Measurements from ENCODE around the gene ETF1.
"Not testable (repeated sequence)": the region's sequence is repeated elsewhere in the genome, so short reads cannot be mapped to it uniquely, and the experiment has no call there.

Gene ETF1

DNA sequence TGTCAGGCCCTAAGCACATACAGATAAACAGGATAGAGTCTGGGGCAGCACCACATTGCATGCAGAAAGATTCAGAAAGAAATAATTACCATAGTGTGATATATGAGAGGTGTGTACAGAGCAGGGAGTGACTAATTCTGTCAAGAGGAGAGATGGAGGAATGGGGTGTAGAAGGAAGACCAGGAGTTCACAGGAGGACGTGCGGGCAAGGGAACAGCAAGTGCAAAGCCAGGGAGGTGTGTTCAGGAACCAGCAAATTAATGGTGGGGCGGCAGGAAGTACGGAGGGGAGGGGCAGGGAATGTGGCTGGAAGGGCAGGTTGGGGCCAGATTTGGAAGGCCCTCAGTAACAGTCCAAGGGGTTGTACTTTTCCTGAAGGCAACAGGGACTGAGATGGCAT, 60.4 kb downstream of the ETF1 start:
- no peak for DNase-seq

DNA sequence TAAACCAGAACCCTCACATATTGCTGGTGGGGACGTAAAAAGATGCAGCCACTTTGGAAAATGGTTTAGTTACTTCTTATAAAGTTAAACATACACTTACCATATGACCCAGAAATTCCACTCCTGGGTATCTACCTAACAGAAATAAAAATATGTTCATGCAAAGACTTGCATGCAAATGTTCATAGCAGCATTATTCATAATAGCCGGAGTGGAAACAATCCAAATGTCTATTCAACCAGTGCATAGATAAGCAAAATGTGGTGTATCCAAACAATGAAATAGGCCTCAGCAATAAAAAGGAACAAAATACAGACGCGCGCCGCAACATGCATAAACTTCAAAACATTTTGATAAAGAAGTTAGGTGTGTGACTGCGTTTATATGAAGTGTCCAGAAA, 66.1 kb downstream of the ETF1 start:
- no peak for DNase-seq

DNA sequence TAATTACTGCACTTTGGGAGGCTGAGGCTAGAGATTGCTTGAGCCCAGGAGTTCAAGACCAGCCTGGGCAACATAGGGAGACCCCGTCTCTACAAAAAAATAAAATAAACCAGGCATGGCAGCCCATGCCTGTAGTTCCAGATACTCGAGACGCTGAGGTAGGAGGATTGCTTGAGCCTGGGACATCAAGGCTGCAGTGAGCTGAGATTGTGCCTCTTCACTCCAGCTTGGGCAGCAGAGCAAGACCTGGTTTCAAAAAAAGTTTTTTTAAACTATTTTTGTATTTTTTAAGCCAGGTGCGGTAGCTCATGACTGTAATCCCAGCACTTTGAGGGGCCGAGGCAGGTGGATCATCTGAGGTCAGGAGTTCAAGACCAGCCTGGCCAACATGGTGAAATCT, 69.9 kb downstream of the ETF1 start:
- not testable (repeated sequence) for DNase-seq

DNA sequence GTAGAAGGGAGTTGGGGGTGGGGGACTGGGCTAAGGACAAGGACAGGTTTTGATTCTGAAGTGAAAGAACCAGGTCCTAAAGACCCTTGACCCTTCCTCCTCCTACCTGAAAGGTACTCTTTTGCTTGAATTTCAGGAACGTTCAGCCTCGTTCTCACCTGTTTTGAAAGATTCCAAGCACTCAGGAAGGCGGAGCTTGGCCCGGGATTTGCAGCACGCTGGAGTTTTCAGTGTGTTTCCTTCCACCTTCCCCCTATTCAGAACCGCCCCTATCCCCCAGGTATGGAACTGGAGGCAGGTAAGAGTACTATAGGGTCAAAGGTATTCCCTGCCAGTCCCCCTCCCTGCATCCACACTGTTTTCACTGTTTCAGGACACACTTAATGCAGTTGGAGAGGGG, 70.7 kb downstream of the ETF1 start:
- DNase-seq: no peak

DNA sequence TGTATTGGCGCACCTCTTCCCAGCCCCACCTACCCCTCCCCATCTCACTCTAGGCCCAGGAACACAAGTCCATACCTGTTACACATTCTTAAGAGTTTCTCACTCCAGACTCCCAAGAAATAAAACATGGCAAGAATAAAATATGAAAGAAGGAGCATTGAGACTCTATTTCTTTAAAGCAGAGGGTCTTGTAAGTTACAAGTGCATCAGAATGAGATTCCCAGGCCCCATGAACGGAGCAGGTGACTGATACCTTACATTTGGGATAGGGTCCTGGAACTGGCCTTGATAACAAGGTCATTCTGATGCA, 72.0 kb downstream of the ETF1 start:
- no peak for DNase-seq

DNA sequence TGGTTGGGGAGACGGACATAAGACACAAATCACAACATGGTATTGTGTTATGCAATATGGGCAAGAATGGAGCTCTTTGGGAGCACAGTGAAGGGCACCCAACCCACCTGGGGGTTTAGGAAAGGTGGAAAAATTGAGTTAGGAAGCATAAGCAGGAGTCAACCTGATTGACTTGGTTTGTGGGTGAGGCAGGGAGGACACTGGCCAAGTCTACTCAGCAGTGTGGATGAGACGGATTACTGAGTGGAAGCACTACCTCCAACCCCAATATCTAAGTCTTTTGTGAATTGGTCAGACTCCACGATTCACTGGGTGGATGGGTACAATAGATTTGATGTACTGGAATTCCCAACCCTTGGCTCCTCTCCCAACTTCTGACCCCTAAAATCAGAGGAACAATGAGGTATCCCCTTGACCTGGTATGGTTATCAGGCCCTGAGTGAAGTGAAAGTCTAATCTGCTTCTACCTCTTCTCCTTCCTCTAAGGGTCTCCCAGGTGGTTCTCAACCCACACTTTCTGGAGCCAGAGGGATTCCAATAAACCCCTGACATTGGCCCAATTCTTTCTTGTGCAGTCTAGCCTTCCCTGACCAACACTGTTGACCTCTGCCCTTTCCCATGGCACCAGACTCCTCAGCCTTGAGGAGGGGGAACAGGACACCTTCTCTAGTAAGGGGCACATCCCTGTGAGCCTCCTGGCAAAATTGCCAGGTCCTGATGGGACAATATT, 72.5 kb downstream of the ETF1 start:
- peak in 1 of 2 donors; percentile 25 for DNase-seq

DNA sequence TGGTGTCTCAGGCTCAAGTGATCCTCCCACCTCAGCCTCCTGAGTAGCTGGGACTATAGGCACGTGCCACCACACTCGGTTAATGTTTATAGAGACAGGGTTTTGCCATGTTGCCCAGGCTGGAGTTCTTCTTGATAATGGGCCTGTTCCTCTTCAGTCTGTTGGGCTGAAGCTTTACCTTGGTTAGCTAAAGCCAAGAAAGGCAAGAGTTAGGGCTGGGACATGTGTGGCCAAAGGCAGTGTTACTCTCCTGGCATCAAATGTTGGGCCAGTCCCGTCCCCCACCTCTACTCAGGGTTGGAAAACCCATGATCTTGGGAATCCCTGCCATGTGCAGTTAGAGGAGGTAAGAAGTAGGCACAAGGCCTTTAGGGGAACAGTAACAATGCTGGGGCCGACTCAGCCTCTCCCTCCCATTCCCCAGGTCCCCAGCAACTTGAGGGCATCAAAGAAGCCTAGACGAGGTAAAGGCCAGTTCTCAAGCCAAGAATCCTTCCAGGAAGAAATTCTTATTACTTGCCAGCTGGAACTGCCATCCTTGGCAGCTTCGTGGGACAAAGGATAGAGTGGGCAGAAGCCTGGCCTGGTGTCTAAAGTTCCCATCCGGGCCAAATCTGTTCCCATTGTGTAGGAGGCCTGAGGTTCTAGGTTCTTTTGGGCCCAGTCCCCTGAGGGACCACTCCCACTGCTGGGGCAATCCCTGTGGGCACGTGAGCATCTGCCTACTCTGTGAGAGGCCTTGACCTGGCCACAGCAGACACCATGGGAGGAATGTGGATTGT, 73.3 kb downstream of the ETF1 start:
- DNase-seq: peak; percentile 66

DNA sequence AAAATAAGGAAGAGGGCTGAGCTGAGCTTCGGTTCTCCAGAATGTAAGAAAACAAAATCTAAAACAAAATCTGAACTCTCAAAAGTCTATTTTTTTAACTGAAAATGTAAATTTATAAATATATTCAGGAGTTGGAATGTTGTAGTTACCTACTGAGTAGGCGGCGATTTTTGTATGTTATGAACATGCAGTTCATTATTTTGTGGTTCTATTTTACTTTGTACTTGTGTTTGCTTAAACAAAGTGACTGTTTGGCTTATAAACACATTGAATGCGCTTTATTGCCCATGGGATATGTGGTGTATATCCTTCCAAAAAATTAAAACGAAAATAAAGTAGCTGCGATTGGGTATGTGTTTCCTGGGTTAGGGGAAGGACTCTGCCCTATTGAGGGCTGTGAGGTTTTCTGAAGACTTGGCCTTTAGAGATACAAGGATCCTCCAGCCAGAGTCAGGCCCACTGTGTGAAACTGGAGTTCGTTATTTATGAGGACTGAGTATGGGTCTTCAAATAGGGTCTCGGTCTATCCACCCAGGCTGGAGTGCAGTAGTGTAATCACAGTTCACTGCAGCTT, 74.0 kb downstream of the ETF1 start:
- DNase-seq: no peak

DNA sequence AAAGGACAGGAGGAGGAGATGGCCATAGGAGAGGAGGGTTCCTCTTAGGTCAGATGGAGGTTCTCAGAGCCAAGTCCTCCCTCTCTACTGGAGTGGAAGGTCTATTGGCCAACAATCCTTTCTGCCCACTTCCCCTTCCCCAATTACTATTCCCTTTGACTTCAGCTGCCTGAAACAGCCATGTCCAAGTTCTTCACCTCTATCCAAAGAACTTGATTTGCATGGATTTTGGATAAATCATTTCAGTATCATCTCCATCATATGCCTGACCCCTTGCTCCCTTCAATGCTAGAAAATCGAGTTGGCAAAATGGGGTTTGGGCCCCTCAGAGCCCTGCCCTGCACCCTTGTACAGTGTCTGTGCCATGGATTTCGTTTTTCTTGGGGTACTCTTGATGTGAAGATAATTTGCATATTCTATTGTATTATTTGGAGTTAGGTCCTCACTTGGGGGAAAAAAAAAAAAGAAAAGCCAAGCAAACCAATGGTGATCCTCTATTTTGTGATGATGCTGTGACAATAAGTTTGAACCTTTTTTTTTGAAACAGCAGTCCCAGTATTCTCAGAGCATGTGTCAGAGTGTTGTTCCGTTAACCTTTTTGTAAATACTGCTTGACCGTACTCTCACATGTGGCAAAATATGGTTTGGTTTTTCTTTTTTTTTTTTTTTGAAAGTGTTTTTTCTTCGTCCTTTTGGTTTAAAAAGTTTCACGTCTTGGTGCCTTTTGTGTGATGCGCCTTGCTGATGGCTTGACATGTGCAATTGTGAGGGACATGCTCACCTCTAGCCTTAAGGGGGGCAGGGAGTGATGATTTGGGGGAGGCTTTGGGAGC, 74.7 kb downstream of the ETF1 start:
- DNase-seq: peak in 1 of 2 donors; percentile 27

DNA sequence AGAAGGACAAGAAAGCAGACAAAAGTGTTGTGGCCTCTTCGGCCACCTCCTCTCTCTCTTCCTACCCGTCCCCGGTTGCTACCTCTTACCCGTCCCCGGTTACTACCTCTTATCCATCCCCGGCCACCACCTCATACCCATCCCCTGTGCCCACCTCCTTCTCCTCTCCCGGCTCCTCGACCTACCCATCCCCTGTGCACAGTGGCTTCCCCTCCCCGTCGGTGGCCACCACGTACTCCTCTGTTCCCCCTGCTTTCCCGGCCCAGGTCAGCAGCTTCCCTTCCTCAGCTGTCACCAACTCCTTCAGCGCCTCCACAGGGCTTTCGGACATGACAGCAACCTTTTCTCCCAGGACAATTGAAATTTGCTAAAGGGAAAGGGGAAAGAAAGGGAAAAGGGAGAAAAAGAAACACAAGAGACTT, 75.3 kb downstream of the ETF1 start:
- DNase-seq: no peak

DNA sequence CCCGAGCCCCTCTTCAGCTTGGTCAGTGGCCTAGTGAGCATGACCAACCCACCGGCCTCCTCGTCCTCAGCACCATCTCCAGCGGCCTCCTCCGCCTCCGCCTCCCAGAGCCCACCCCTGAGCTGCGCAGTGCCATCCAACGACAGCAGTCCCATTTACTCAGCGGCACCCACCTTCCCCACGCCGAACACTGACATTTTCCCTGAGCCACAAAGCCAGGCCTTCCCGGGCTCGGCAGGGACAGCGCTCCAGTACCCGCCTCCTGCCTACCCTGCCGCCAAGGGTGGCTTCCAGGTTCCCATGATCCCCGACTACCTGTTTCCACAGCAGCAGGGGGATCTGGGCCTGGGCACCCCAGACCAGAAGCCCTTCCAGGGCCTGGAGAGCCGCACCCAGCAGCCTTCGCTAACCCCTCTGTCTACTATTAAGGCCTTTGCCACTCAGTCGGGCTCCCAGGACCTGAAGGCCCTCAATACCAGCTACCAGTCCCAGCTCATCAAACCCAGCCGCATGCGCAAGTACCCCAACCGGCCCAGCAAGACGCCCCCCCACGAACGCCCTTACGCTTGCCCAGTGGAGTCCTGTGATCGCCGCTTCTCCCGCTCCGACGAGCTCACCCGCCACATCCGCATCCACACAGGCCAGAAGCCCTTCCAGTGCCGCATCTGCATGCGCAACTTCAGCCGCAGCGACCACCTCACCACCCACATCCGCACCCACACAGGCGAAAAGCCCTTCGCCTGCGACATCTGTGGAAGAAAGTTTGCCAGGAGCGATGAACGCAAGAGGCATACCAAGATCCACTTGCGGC, 75.9 kb downstream of the ETF1 start:
- DNase-seq: peak in 1 of 2 donors; percentile 16

DNA sequence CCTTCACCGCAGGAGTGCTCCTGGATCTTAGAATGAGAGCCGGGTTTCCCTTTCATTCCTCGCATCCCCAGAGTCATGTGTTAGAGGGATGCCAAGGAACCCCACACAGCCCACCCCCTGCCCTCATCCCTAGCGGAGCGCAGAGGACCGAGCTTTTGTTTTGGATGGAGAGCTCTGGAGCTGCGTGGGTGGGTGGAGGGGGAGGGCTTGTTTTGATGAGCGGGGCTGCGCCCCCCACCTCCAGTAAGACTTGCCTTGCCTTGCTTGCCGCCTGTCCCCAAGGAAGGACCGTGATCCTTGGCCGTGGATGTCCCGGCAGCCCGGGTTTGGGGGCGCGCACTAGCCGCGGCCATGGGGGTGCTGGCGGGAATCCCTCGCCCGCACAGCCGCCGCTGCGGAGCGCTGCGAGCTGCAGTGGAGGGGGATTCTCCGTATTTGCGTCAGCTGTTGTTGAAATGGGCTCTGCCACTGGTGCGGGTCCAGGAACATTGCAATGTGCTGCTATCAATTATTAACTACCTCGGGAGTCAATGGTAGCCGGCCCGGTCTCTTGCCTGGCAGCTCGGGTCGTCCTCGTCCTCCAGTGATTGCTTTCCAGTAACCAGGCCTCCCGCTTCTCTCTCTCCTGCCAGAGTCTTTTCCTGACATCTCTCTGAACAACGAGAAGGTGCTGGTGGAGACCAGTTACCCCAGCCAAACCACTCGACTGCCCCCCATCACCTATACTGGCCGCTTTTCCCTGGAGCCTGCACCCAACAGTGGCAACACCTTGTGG, 76.7 kb downstream of the ETF1 start:
- DNase-seq: peak in 1 of 2 donors; percentile 16

DNA sequence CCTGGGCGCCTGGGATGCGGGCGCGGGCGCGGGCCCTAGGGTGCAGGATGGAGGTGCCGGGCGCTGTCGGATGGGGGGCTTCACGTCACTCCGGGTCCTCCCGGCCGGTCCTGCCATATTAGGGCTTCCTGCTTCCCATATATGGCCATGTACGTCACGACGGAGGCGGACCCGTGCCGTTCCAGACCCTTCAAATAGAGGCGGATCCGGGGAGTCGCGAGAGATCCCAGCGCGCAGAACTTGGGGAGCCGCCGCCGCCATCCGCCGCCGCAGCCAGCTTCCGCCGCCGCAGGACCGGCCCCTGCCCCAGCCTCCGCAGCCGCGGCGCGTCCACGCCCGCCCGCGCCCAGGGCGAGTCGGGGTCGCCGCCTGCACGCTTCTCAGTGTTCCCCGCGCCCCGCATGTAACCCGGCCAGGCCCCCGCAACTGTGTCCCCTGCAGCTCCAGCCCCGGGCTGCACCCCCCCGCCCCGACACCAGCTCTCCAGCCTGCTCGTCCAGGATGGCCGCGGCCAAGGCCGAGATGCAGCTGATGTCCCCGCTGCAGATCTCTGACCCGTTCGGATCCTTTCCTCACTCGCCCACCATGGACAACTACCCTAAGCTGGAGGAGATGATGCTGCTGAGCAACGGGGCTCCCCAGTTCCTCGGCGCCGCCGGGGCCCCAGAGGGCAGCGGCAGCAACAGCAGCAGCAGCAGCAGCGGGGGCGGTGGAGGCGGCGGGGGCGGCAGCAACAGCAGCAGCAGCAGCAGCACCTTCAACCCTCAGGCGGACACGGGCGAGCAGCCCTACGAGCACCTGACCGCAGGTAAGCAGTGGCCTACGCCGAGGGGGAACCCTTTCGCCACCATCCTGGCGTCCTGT, 77.5 kb downstream of the ETF1 start, which contains the start of gene EGR1:
Gene EGR1 (plus strand): TSS at position 219 of the 864 bp plus-strand sequence. CDS start 283 bp downstream, at position 502.
- DNase-seq: peak; percentile 96 to 98

DNA sequence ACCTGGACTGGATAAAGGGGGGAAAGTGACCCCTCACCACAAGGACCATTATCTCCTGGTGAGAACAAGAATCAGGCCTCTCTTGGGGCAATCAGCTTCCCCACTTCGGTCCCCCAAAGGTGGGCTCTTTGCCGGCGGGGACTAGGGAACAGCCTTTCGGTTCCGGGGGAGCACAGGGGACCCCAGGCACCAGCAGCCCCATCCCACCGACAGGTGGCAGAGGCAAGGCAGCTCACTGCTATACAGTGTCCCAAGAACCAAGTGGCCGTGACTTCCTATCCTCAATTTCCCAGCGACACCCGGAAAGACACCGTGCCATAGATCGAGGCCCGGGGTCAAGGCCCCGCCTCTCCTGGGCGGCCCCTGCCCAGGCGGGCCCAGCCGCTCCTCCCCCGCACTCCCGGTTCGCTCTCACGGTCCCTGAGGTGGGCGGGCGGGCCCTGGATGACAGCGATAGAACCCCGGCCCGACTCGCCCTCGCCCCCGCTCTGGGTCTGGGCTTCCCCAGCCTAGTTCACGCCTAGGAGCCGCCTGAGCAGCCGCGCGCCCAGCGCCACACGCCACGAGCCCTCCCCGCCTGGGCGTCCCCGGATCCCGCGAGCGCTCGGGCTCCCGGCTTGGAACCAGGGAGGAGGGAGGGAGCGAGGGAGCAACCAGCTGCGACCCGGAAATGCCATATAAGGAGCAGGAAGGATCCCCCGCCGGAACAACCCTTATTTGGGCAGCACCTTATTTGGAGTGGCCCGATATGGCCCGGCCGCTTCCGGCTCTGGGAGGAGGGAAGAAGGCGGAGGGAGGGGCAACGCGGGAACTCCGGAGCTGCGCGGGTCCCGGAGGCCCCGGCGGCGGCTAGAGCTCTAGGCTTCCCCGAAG, 78.4 kb downstream of the ETF1 start:
- peak; percentile 96 to 97 for DNase-seq

DNA sequence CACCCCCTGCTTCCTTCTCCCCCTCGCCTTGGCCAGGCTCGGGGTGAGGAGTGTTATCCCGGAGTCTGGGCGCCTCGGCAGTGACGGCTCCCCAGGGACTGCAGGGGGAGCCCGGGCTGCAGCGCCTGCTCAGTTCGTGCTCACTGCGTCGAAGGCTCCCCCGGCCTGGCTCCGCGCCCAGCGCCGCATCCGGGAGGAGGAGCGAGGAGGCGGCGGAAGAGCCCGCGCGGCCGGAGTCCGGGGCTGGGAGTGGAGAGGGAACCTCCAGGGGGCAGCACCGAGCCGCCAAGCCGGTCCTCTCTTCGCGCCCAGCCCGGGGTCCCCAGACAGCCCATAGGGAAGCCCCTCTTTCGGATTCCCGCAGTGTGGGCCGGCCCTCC, 79.0 kb downstream of the ETF1 start:
- peak; percentile 93 to 95 for DNase-seq

DNA sequence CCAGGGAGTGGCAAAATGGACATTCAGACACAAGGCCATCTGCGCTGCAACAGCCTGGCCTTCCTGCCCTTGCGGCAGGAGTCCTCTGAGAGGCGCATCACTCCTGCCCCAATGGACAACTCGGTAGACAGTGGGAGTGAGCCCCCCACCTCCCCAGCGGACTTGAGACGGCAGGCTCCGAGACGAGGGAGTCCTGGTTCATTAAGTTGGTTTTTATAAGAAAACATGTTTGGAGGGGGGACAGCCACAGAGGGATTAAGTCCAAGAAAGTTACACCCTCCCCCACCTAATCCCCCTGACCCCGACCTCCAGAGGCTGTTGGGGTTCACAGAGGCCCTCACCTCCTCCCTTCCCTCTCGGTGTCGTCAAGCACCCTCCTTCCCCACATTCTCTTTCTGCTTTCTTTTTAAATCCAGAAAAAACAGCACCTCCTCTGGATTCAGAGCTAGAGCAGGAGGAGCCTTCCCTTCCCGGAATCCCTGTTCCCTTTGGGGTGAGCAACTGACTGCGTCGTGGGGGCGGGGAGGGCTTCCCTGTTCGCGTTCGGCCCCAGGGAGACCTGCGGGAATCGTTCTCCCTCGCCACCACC, 79.5 kb downstream of the ETF1 start:
- no peak for DNase-seq

DNA sequence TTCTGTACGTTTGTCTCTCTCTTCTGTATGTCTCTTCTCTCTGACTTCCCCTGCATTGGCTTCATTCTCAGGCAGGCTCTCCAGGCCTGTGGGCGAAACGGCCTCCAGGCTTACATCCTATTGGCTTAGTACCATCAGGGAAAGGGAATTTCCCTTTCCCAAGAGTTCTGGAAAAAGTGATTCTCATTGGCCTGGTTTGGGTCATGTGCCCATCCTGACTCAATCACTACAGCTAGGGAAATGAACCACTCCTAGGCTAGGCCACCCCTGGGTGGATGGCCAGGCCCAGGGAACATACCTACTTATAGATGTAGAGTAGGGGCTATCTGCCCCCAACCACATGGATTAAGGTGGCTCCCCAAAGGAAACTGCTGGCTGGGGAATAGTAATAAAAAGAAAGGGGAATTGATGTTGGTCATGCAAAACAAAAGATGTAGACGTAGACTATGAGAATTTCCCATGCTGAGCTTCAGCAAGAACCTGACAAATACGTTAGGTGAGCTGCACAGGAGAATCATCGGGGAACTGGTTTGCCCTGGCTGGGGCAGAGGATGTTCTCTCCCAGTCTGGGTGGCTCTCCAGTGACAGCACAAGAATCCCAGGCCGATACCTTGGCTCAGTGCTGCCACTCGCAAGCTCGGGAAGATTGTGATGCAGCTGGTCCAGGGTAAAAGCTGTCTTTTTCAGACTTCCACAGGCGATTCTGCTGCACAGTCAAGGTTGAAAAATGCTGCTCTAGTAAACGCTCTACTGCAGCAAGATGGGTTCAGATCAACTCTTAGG, 81.5 kb downstream of the ETF1 start:
- DNase-seq: no peak

DNA sequence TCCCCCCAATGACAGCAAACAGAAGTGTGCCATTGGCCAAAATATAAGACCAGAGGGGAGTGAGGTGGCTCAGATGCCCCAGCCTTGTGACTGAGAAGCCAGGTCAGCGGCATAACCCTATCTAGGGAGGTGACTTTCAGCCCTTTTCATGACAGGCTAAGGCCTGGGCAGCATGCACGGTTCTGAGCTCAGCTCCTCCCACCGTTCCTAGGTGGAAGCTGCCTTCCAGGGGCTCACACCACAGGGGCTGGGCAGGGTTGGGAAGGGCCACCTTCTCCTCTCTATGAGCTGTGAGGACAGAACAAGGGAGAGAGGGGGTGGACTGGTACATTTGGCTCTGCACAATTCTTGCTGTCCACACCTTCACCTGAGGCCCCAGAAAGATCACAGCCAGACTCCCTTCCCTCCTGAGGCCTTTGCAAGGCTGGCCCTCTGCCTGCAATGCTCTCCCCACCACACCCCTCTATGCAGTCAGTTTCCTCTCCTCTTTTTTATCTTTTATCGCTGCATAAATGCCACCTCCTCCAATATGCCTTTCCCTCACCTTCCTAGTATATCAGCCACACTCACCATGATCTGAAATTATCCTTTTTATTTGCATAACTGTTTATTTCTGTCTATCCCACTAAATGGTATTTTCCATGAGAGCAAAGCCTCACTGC, 82.9 kb downstream of the ETF1 start:
- no peak for DNase-seq
